Stimulated activated CD4-positive, alpha-beta T cell treated with anti-CD3 and anti-CD28 coated beads, Interleukin-1b, Interleukin-23, amount 100 ng/mL, for 4 hours (primary cell): Measurements from ENCODE around the gene ZNF343.
"Not testable (repeated sequence)": the region's sequence is repeated elsewhere in the genome, so short reads cannot be mapped to it uniquely, and the experiment has no call there.

ENCODE experiments used
- DNase-seq, 2 donors: peaks; one replicate each; pipeline ENCODE4 v3.0.0-alpha.2; 2020; ENCODE audit warnings: low read depth in 2 of 2

ZNF343 gene

GRCh38 chr20:2508631-2509467, at the start of gene ZNF343:
ZNF343 (minus strand) TSS chr20:2508915; CDS start chr20:2493895, 15,020 bp downstream.
- DNase-seq = peak; percentile 60

- no peak for DNase-seq
These were observed 49.3 kb upstream of the ZNF343 start for GRCh38 chr20:2557873-2558580.

GRCh38 chr20:2545594-2545993, 36.9 kb upstream of the ZNF343 start:
- DNase-seq = no peak

GRCh38 chr20:2544211-2544610, 35.5 kb upstream of the ZNF343 start:
- no peak for DNase-seq

- no peak for DNase-seq
These were observed 33.6 kb upstream of the ZNF343 start for GRCh38 chr20:2542361-2542760.

GRCh38 chr20:2541940-2542339, 33.2 kb upstream of the ZNF343 start:
- DNase-seq = no peak

GRCh38 chr20:2538931-2539720, 30.4 kb upstream of the ZNF343 start:
- DNase-seq = no peak

GRCh38 chr20:2538356-2538755, 29.6 kb upstream of the ZNF343 start:
- DNase-seq = no peak

GRCh38 chr20:2537101-2537500, 28.4 kb upstream of the ZNF343 start:
- no peak for DNase-seq

- DNase-seq = no peak
These were observed 27.9 kb upstream of the ZNF343 start, which contains the start of gene TMC2 for GRCh38 chr20:2536560-2536986. TMC2 (plus strand) TSS chr20:2536573; CDS start chr20:2536622, 49 bp downstream.

- DNase-seq = no peak
These were observed 27.2 kb upstream of the ZNF343 start for GRCh38 chr20:2535711-2536559.

GRCh38 chr20:2533118-2533517, 24.4 kb upstream of the ZNF343 start:
- no peak for DNase-seq

GRCh38 chr20:2528671-2529271, 20.1 kb upstream of the ZNF343 start:
- DNase-seq = no peak

GRCh38 chr20:2527762-2528161, 19.0 kb upstream of the ZNF343 start:
- no peak for DNase-seq

- DNase-seq = not testable (repeated sequence)
These were observed 17.5 kb upstream of the ZNF343 start for GRCh38 chr20:2526218-2526583.

- DNase-seq = peak; percentile 17 to 37
These were observed 16.2 kb upstream of the ZNF343 start for GRCh38 chr20:2524709-2525506.

GRCh38 chr20:2523919-2524708, 15.4 kb upstream of the ZNF343 start:
- peak; percentile 91 to 94 for DNase-seq

- not testable (repeated sequence) for DNase-seq
These were observed 14.2 kb upstream of the ZNF343 start for GRCh38 chr20:2522826-2523429.
